Natural killer cell treated with Interleukin-12 subunit alpha and Interleukin-12 subunit beta and Interleukin-15 and Interleukin-18, amount 100 ng/mL, for 72 hours (primary cell): Measurements from ENCODE around the gene TRIP6. TPM values are rescaled to one million over a fixed set of nuclear protein-coding genes. Genes with fewer than 3 reads are reported as not detected.

ENCODE experiments used
- ATAC-seq, 2 donors: fragments of 150-1000 bp; cut with Tn5 transposase in 1 of 2; sonication (Bioruptor Pico), chemical (Tn5 transposase) in 1 of 2; 2 replicates each; pipeline ENCODE4 v1.10.0; 2021
- DNase-seq: peaks from one replicate; pipeline ENCODE4 v3.0.0; 2022; ENCODE audit warnings: low spot score
- H3K27ac Mint-ChIP-seq, 2 donors: 1 replicate in 1 of 2; 2 replicates in 1 of 2; pipeline ENCODE4 v1.8.0; 2022; ENCODE audit warnings: mixed read lengths in 2 of 2, mild to moderate bottlenecking in 1 of 2, moderate library complexity in 1 of 2
- H3K27me3 Mint-ChIP-seq, 2 donors: 1 replicate in 1 of 2; 2 replicates in 1 of 2; pipeline ENCODE4 v1.8.0; 2022; ENCODE audit warnings: mixed read lengths in 2 of 2
- H3K36me3 Mint-ChIP-seq: one replicate; pipeline ENCODE4 v1.8.0; 2022; ENCODE audit warnings: mixed read lengths
- H3K4me1 Mint-ChIP-seq, 2 donors: 1 replicate in 1 of 2; 2 replicates in 1 of 2; pipeline ENCODE4 v1.8.0; 2022; ENCODE audit warnings: low read depth in 2 of 2, mixed read lengths in 2 of 2, mild to moderate bottlenecking in 1 of 2
- H3K4me3 Mint-ChIP-seq: one replicate; pipeline ENCODE4 v1.8.0; 2022; ENCODE audit warnings: mixed read lengths
- H3K9me3 Mint-ChIP-seq: 2 replicates; pipeline ENCODE4 v1.8.0; 2022; ENCODE audit warnings: mixed read lengths
- total RNA-seq, 2 donors: library from RNA; stranded (reverse); gene quantifications; one replicate each; pipeline ENCODE4 v1.2.3, GENCODE V29; 2022

TRIP6 gene, protein sequence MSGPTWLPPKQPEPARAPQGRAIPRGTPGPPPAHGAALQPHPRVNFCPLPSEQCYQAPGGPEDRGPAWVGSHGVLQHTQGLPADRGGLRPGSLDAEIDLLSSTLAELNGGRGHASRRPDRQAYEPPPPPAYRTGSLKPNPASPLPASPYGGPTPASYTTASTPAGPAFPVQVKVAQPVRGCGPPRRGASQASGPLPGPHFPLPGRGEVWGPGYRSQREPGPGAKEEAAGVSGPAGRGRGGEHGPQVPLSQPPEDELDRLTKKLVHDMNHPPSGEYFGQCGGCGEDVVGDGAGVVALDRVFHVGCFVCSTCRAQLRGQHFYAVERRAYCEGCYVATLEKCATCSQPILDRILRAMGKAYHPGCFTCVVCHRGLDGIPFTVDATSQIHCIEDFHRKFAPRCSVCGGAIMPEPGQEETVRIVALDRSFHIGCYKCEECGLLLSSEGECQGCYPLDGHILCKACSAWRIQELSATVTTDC
- 1 to 10 TPM; 2.7 to 7.4 TPM for total RNA-seq

DNA sequence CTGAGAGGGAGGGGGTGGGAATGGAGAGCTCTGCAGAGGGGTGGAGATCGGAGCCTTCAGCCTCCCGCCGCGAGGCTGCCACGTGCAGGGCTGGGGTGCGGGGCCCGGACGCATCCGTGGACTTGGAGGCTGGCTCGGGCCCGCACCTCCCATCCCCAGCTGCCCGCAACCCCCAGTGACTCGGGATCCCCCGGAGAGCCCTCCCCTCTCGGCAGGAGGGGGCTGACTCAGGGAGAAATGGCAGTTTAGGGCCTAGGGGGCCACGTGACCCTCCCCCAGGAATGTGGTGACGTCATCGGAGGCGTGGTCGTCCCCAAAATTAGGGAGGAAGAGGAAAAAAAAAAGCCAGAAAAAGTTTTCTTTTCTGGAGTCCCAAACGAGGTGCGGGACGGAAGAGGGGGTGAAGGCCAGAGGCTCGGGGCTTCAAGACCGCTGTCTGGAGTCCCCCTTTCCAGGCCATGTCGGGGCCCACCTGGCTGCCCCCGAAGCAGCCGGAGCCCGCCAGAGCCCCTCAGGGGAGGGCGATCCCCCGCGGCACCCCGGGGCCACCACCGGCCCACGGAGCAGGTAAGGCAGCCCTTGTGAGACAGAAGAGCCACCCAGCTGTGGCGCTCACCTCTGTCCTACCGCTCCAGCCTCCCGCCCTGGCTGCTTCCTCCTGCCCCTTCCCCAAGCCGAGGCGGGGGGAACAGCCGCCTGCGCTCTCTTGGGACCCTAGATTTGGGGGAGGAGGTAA lies at the start of gene TRIP6:
TSS of gene TRIP6 (plus strand) at position 348 of the 736 bp plus-strand sequence. CDS start at position 459, 111 bp downstream.
- ATAC-seq (peak in 1 of 2 donors; percentile 36), DNase-seq (no peak)
- peak within 1 kb of the TSS in 1 of 2 donors; percentile 33 for H3K27ac Mint-ChIP-seq
- H3K9me3 Mint-ChIP-seq, result no peaks in the 10 kb centered on the region
- peaks cover 4 to 5% of the 10 kb centered on the region in 2 donors for H3K4me1 Mint-ChIP-seq
- peaks cover 0 to 2% of the 10 kb centered on the region in 2 donors for H3K27me3 Mint-ChIP-seq
- peaks cover 5% of the 10 kb centered on the region for H3K36me3 Mint-ChIP-seq
- peak within 1 kb of the TSS; percentile 65 for H3K4me3 Mint-ChIP-seq

GRCh38 chr7:100818366-100818765 lies 48.8 kb upstream of the TRIP6 start:
- no peak for DNase-seq

DNA sequence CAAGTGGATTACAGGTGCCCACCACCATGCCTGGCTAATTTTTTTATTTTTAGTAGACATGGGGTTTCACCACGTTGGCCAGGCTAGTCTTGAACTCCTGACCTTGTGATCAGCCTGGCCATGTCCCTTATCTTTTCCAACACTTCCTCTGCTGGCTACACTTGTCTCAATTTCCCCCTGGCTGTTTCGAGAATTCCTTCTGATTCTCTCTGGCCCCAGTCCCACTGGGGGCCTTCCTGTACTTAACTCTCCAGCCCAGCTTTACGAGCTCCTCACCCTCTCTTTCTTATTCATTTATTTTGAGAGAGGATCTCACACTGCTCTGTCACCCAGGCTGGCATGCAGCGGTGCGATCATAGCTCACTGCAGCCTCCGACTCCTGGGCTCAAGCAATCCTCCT lies 48.4 kb upstream of the TRIP6 start:
- H3K9me3 Mint-ChIP-seq, result no peaks in the 10 kb centered on the region

More at GRCh38 chr7:100818366-100818765, 48.8 kb upstream of the TRIP6 start:
- Mint-ChIP-seq H3K4me3 (no peak overlapping the region), H3K27ac (no peak overlapping the region), H3K27me3 (peaks cover 0 to 8% of the 10 kb centered on the region in 2 donors), H3K4me1 (no peaks in the 10 kb centered on the region), H3K36me3 (no peaks in the 10 kb centered on the region), H3K9me3 (no peaks in the 10 kb centered on the region)
- no peak for ATAC-seq

GRCh38 chr7:100819586-100819985 lies 47.6 kb upstream of the TRIP6 start:
- Mint-ChIP-seq H3K27me3 (peaks cover 0 to 16% of the 10 kb centered on the region in 2 donors), H3K4me1 (no peaks in the 10 kb centered on the region), H3K4me3 (no peak overlapping the region), H3K9me3 (no peaks in the 10 kb centered on the region), H3K36me3 (no peaks in the 10 kb centered on the region), H3K27ac (no peak overlapping the region)
- ATAC-seq, result no peak
- DNase-seq, result no peak

More for the DNA sequence above, 48.4 kb upstream of the TRIP6 start:
- Mint-ChIP-seq H3K4me1 (no peaks in the 10 kb centered on the region), H3K4me3 (no peak overlapping the region), H3K27me3 (peaks cover 0 to 11% of the 10 kb centered on the region in 2 donors), H3K27ac (no peak overlapping the region), H3K36me3 (no peaks in the 10 kb centered on the region)
- no peak for ATAC-seq
- DNase-seq, result no peak

DNA sequence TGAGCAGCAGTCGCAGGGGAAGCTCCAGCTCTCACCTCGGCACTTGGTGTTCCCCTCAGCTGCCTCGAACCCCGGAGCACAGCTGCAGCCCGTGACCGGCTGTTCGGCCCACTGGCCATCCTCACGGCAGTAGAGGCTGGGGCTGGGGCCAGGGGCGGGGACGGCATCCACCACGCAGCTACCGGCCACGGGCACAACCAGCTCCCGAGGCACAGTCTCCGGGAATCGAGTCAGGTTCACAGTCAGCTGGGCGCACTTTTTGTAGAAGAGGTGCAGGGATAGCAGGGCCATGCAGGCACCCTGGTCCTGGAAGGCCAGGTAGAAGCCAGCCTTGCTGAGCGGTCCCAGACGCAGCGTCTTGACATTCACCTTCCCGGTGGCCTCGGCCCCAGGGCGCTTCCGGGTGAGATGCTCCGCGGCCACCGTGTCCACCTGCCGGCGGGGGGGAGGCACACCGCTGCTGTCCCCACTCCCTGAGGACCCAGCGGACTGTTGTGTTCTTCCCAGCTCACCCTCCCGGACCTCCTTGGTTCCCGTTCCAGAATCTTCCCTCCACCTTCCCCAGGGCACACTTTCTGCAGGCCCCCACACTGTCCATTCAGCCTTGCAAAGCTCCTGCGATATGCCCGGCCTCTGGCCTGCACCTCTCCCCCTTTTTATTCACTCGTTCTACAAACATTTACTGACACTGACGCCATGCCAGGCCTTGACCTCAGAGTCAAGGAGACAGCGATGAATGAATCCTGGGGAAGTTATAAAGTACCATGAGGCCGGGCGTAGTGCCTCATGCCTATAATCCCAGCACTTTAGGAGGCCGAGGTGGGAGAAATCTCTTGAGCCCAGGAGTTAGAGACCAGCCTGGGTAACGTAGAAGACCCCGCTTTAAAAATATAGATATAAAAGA lies 44.7 kb upstream of the TRIP6 start:
- ATAC-seq (no peak), DNase-seq (no peak)
- H3K4me3 Mint-ChIP-seq, result no peak overlapping the region
- no peaks in the 10 kb centered on the region for H3K36me3 Mint-ChIP-seq
- H3K4me1 Mint-ChIP-seq, result peaks cover 7 to 10% of the 10 kb centered on the region in 2 donors
- peaks cover 18 to 36% of the 10 kb centered on the region in 2 donors for H3K27me3 Mint-ChIP-seq
- H3K9me3 Mint-ChIP-seq, result no peaks in the 10 kb centered on the region
- no peak overlapping the region for H3K27ac Mint-ChIP-seq

DNA sequence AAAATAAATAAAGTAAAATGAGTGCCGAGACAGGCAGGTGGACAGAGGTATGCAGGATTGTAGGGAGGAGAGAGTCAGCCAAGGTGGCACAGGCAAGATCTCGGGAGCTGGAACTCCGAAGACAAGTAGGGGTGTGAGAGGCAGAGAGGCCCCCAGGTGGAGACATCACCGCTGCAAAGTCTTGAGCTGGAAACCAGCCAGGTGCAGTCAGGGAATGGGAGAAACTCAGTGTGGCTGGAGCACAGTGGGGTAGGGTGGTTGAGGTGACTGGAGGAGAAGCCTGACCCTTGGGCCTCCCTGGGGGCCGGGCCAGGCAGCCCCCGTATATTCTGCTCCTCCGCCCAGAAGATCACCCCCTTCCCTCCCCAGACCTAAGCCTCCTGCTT lies 44.1 kb upstream of the TRIP6 start:
- DNase-seq (no peak), ATAC-seq (no peak)
- no peak overlapping the region for H3K27ac Mint-ChIP-seq
- H3K9me3 Mint-ChIP-seq, result no peaks in the 10 kb centered on the region
- peaks cover 7 to 17% of the 10 kb centered on the region in 2 donors for H3K4me1 Mint-ChIP-seq
- H3K27me3 Mint-ChIP-seq, result peaks cover 24 to 43% of the 10 kb centered on the region in 2 donors
- H3K36me3 Mint-ChIP-seq, result no peaks in the 10 kb centered on the region
- H3K4me3 Mint-ChIP-seq, result no peak overlapping the region

GRCh38 chr7:100823534-100823933 lies 43.7 kb upstream of the TRIP6 start:
- Mint-ChIP-seq H3K27ac (no peak overlapping the region), H3K36me3 (no peaks in the 10 kb centered on the region), H3K27me3 (peaks cover 27 to 43% of the 10 kb centered on the region in 2 donors), H3K4me1 (peaks cover 7 to 18% of the 10 kb centered on the region in 2 donors), H3K9me3 (no peaks in the 10 kb centered on the region), H3K4me3 (no peak overlapping the region)
- DNase-seq (no peak), ATAC-seq (peak in 1 of 2 donors; percentile 46)

DNA sequence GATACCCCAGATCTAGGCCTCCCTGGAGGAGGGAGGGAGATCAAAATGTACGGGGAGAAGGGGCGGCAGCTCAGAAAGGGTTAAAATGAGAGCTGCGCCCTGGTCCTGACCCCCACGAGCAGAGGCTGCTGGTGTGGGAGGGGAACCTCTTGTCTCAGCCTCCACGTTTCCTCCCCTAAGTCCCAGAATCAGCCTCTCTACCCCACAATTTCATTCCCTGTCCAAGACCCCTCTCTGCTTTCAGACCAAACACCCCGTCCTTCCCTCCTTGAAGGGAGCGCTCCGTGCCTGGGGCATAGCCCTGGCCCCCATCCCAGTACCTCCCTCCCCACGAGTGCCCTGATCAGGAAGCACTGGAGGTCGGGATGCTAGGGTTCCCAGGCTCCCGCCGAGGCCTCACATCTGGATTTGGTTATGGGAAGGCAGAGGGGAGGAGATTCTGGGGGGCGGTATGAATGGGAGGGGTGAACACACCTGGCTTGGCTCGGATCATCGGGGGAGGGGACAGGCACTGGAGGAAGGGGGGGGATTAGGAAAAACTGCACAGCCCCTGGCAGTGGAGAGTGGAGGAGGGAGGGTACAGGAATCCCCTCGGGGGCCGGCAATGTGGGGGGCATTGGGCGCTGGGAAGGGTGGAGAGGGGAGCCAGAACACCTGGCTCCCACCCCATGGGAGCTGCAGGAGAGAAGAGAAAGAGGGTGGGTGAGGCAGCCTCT lies 42.5 kb upstream of the TRIP6 start:
- DNase-seq, result no peak
- H3K27me3 Mint-ChIP-seq, result peaks cover 27 to 46% of the 10 kb centered on the region in 2 donors
- ATAC-seq, result no peak

DNA sequence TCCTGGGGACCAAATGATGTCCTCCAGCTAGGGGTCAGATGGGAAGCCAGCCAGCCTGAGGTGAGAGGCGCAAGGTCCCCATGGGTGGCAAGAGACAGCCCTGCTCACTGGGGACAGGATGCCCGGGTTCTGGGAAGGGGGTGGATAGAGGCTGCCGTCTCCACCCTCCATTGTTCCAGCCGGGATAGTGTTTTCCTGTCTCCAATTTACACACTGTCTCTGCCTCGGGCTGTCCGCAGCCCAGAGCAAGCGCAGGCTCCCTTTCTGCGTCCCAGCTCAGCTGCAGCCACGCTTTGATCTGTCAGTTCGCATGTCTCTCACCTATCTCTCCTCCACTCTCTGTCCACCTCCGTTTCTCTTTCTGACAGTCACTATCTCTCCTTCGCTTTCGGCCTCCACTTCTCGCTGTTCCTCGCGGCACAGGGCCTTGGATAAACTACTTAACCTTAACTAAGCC lies 41.9 kb upstream of the TRIP6 start:
- no peak for DNase-seq
- Mint-ChIP-seq H3K9me3 (no peaks in the 10 kb centered on the region), H3K4me3 (no peak overlapping the region), H3K36me3 (no peaks in the 10 kb centered on the region), H3K4me1 (peaks cover 7 to 20% of the 10 kb centered on the region in 2 donors), H3K27me3 (peaks cover 27 to 47% of the 10 kb centered on the region in 2 donors), H3K27ac (no peak overlapping the region)
- ATAC-seq, result no peak

More for the DNA sequence above, 42.5 kb upstream of the TRIP6 start:
- Mint-ChIP-seq H3K36me3 (no peaks in the 10 kb centered on the region), H3K27ac (no peak overlapping the region), H3K4me1 (peaks cover 7 to 20% of the 10 kb centered on the region in 2 donors), H3K9me3 (no peaks in the 10 kb centered on the region), H3K4me3 (no peak overlapping the region)

DNA sequence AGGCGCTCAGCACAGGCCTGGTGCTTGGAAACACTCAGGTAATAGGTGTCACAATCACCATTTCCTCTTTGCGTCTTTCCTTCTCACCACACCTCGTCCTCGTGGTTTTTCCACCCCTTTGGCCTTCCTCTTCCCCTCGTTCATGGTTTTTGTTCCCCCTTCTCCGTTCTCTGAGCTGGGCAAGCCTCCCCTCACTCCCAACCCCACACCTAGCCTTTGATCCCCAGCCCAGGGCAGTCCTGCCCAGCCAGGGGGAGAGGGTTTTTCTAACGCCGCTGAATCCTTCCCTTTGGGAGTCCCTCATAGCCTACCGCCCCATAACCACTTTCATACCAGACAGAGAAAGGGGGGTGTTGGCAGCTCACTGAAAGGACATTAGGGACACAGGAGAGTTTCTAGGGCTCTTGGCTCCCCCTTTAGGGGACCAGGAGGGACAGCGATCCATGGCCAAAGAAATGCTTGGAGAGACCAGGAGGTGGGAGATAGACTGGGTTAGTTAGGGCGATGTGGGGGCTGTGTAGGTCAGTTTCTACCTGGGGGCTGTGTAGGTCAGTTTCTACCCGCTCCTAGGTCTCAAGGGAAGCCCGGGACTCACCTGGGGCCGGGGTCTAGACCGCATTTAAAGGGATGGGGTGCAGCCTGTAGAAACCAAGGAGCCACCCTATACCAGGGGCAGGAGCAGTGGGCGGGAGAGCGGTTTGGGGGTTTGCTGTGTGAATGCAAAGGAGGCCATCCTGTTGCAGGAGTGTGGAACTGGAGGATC lies 41.3 kb upstream of the TRIP6 start:
- Mint-ChIP-seq H3K27ac (no peak overlapping the region), H3K4me3 (peak overlapping the region; percentile 58), H3K4me1 (peaks cover 7 to 20% of the 10 kb centered on the region in 2 donors), H3K9me3 (no peaks in the 10 kb centered on the region), H3K36me3 (no peaks in the 10 kb centered on the region), H3K27me3 (peaks cover 27 to 51% of the 10 kb centered on the region in 2 donors)
- DNase-seq (no peak), ATAC-seq (no peak)

DNA sequence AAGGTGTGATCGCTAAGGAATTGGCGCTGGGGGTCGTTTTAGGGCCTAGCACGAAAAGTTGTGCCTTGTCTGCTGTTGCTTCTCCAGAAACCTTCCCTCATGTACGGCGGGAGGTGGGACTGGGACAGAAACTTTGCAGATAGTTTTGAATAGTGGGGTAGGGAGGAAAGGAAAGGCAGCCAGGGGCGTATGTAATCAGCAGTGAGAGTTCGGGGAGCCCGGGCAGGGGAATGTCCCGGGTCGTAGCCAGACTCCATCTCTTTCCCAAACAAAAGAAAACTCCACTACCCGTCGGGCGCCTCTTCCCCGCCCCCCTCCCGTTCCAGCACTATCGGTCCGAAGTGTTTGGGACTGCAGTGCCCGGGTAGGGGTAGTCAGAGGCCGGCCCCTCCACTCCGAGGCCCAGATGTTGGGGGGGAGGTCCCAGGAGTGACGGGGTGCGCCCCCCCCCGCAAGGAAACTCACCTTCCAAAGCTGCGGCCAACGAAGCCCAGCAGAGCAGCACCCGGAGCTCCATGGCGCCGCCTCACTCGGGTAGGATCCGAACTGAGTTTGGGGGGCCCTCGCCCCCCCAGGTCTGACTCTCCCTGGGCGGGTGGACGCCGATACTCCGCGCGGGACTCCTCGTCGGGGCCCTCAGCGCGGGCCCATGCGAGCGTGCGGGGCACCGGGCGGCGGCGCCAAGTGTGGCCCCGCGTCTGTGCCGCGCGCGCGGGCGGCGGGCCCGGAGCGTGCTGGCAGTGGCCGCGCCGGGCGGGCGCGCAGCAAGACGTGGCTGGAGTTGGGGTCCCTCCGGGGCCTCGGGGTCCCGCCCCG lies 40.5 kb upstream of the TRIP6 start:
- H3K4me1 Mint-ChIP-seq, result peaks cover 7 to 20% of the 10 kb centered on the region in 2 donors
- no peaks in the 10 kb centered on the region for H3K36me3 Mint-ChIP-seq
- DNase-seq, result no peak
- H3K9me3 Mint-ChIP-seq, result no peaks in the 10 kb centered on the region
- no peak overlapping the region for H3K27ac Mint-ChIP-seq
- peaks cover 27 to 52% of the 10 kb centered on the region in 2 donors for H3K27me3 Mint-ChIP-seq
- H3K4me3 Mint-ChIP-seq, result peak overlapping the region; percentile 58
- no peak for ATAC-seq
